GM12872 (cell line): ENCODE measurements around the gene CHCHD3.

Source experiments
- CTCF ChIP-seq: IDR thresholded peaks from 3 replicates; pipeline ENCODE4 v1.5.1; 2011; ENCODE audit warnings: low read depth, mild to moderate bottlenecking, low read length, moderate library complexity; ENCODE audit not compliant: insufficient read depth

CHCHD3 gene

GRCh38 chr7:132876576-132876975, 205.3 kb downstream of the CHCHD3 start:
- no peak for TF ChIP-seq CTCF

- no peak for TF ChIP-seq CTCF
Observed at GRCh38 chr7:132872034-132872433, 209.9 kb downstream of the CHCHD3 start.

GRCh38 chr7:132871419-132871818, 210.5 kb downstream of the CHCHD3 start:
- no peak for TF ChIP-seq CTCF

- TF ChIP-seq CTCF, result no peak
Observed at GRCh38 chr7:132869166-132869861, 212.6 kb downstream of the CHCHD3 start.

GRCh38 chr7:132866551-132866950, 215.3 kb downstream of the CHCHD3 start:
- TF ChIP-seq CTCF, result no peak

GRCh38 chr7:132866144-132866531, 215.8 kb downstream of the CHCHD3 start:
- no peak for TF ChIP-seq CTCF

- no peak for TF ChIP-seq CTCF
Observed at GRCh38 chr7:132865366-132866143, 216.3 kb downstream of the CHCHD3 start.
